DMS153 treated with DMSO at 0.1 percent for 48 hours (cell line): ENCODE data around the gene IGFL4.

ENCODE experiments used
- DNase-seq: peaks from one replicate; lab custom pipeline; 2025; ENCODE audit not compliant: unreplicated experiment; lab: John Stamatoyannopoulos, UW

IGFL4 gene

DNA sequence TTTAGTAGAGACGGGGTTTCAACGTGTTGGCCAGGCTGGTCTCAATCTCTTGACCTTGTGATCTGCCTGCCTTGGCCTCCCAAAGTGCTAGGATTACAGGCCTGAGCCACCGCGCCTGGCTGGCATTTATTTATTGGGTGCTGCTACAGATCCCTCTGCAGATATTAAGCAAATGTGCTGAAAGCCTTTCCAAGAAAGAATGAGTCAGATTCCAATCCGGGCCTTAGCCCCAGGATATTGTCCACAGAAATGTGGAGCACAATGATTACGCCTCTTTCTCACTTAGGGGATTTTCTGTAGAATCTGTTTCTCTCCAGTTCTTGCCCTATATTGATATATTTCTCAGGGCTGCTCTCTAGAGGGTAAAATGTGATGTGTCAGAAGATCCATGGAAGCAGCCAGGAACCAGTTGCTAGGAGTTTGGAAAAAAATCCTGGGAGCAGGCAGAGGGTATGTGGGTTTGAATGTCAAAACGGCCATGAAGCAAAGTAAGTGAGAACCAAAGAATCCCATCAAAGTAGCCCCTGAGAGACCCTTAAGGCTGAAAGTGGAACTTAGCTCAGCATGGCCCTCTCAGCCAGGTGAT lies 24.8 kb upstream of the IGFL4 start:
- DNase-seq: no peak

DNA sequence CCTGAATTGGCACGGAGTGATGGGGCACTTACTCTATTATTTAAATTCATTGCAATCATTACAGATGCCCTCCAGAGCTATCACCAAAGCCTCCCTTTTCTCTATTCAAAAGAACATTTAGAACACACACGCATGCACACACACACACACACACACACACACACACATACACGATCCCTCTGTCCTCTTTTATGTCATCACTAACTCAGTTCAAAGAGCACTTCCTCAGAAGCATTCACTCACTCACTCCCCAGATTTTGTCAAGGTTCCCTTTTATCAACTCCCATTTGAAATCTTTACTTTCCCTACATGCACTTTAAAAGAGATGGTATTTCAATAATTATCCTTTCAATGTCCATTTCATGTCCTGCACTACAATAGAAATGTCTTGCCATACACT lies 22.4 kb upstream of the IGFL4 start:
- no peak for DNase-seq

DNA sequence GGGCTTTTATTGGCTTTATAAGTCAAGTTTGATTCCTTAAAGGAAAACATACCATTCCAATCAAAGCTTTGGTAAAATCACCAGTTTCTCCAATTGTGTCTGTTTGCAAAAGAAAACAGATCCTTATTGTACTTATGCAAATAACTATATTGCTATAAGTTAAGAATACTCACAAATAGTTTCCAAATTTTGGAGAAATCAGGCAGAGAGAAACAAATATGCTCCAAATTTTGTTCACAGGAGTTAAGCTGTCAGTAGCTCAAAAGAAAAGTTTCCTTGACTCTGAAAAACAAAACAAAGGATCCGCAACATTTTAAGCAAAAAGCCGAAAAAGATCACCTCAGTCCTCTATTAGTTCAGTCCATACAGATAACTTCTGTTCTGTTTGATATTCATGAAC lies 19.2 kb upstream of the IGFL4 start:
- no peak for DNase-seq

DNA sequence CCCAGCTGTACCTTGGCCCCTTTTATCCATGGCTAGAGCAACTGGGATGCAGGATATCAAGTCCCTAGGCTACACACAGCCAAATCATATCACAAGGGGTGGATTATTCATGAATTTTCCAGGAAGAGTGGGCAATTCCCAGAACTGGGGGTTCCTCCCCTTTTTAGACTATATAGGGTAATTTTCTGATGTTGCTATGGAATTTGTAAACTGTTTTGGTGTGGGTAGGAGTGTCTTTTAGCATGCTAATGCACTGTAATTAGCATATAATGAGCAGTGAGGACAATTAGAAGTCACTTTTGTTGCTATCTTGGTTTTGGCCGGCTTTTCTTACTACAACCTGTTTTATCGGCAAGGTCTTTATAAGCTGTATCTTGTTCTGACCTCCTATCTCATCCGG lies 18.0 kb upstream of the IGFL4 start:
- DNase-seq: no peak

DNA sequence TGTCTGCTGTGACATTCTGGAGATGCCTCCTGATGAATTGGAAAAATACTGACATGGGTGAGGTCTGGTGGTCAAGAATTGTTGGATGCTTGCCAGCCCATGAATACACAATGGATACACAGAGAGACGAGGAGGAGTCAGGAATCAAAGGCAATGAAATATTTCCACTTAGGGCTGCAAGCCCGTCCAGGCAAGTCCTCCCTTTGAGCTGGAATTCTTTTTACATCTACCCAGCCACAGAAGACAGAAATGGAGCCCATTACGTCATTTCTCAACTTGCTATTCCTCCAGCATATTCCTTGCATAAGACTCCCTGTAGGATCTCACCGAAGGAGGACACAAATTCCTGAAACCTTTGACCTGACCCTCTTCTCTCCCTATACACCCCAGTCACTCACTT lies 15.7 kb upstream of the IGFL4 start:
- DNase-seq: no peak

DNA sequence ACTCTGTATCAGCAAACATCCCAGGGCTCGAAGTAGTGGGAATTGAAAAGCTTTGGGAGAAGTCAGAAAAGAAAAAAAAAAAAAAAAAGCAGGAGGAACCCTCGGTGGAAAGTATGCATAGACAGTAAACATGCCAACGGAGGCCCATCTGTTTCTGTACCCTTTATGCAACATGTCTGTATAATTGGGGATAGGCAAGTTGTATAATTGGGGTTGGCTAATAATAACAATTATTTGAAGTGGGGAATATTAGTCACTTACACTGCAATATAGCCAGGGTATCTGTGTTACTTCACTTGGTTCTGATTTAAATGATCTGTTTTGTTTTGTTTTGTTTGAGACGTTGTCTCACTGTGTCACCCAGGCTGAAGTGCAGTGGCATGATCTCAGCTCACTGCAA lies 12.1 kb upstream of the IGFL4 start:
- DNase-seq: no peak

DNA sequence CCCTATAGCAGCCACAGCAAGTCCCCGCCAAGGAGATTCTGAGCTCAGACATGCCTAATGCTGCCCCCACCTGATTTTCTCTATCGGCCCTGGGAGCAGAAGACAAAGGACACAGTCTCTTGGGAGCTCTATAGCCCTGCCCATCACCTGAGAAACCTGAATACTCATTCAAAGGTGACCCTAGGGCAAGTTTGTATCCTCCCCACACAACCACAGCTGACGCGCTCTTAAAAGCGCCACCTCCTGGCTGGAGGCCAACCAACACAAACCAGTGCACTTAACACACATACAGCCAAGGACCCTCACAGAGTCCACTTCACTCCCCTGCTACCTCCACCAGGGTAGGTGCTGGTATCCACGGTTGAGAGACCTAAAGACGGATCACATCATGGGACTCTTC lies 8.8 kb upstream of the IGFL4 start:
- peak; percentile 8 for DNase-seq

DNA sequence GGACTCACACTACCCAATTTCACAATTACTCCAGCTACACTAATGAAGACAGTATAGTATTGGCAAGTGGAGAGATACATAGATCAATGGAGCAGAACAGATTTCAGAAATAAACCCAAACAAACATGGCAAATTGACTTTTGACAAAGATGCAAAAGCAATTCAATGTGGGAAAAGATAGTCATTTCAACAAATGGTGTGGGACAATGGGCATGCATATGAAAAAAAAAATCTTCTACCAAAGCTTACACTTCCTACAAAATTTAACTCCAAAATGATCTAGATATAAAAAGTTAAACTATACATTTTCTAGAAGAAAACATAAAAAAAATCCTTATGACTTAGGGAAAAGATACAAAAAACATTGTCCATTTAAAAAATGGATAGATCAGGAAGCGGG lies 2.7 kb upstream of the IGFL4 start:
- no peak for DNase-seq

DNA sequence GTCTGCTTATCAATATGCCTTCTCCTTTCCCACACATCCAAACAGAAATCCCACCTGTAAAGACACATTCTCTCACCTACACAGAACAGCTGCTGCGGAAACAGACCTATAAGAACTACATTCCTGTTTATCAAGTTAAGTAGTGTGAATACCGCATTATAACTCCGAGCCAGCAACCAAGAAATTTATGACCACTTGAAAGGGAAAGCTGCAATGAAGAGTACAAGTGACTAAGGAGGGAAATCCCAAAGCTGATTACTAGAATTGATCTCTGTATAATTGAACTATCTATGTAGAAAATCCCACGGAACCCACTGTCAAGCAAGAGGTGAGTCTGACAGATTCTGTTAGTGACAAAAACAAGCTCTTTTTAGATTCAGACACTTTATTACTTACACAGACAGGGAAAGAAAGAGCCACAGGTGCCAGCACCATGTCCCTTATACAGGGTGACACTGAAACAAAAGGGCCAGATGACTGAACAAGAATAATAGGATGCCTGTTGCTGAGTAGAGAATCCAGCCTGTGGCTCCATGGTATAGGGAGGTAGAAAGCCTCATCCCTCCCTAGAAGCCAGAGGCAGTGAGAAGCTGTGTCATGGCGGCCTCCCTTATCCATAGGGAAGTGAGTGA lies 1.6 kb upstream of the IGFL4 start:
- no peak for DNase-seq

DNA sequence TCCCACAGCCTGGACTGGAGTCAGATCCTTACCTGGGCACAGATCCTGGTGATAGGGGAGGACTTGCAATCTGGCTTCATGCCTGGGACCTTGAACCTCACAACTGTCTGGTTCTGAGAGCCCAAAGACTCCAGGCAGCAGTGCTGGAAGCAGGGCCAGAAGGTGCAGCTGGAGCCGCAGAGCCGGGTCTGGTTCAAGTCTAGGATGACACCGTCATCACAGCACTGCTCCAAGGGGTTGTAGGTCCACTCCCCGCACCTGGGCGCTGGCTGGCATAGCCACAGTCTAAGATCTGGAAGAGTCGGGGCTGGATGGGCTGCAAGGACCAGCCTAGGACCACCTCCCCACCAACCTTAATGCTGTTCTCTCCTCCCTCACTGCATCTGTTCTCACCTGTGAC lies 677 bp downstream of the IGFL4 start:
- no peak for DNase-seq

DNA sequence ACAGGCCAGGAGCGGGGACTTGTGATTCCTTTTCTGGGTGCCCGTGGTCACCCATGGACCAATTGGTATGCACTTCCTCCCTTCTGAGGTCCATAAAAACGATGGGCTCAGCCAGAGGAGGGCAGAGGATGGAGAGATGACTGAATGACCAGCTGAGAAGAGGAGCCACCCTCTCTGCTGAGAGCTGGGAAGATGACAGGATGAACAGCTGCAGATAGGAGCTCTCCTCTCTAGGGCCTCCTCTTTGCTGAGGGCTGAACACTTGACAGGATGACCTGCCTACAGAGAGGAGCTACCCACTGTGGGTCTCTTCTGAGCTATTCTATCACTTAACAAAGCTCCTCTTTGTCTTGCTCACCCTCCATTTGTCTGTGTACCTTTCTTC lies 4.1 kb downstream of the IGFL4 start:
- DNase-seq: no peak

DNA sequence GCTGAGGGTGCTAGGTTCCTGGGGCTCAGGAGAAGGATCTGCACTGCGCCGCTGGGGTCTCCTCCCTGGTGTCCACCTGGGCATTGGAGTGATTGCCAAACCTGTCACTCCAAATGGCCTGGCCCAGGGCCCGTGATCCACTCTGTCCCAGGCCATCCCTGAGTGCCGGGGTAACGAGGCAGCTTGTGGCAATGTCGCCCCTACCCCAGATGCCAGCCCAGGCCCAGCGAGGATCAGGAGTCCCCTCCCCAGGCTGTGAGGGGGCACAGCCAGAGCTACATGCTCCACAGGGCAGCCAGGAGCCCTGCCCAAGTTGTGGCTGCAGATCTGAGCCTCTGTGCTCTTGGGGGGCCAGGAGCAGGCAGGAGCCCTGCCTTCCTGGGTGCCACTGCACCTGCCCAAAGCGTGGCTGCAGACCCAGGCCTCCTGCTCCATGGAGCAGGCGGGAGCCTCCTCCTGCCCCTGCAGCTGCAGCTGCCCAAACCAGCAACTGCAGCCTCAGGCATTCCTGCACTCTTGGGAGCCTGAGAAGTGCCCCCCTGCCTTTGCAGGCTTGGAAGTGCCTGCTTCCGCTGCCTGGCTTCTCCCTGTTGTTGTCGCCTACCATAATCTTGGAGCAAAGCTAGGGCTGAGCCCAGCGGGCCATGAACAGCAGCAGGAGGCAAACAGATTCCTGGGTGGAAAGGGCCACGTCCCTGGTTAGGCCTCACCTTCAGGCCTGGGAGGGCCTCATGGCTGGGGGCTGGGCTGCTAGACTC lies 4.6 kb downstream of the IGFL4 start:
- no peak for DNase-seq

DNA sequence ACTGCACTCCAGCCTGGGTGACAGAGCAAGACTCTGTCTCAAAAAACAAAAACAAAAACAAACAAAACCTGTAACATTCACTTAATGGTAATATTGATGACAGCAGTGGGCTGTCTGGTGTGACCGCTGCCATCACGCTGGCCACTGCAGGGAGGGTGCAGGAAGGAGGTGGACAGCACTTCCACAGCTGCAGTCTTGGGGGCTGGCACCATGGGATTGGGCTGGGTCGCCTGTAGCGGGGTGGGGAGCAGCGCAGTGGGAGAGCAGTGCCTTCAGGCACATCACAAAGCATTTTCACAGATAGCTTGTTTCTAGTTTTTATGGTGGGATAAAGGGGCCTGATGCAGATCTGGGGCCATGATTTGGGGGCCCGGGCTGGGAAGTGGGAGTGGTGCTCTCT lies 5.3 kb downstream of the IGFL4 start:
- no peak for DNase-seq

DNA sequence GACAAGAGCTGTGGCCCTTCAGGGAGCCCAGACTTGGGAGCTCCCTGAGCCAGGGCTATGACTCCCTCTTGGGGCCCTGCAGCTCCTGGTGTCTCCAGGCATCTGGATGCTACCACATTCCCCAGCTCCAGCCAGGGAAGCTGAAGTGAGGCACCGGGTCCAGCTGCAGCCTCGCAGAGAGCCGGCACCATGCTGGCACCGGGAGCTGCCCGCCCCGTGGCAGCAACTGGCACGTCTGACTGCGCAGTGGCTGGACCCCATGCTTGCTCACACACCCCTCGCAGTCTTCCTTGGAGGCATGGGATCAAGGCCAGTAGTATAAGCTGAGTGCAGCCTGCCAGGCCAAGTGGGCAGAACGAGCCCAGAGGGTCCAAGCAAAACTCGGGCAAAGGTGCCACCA lies 7.4 kb downstream of the IGFL4 start:
- no peak for DNase-seq

DNA sequence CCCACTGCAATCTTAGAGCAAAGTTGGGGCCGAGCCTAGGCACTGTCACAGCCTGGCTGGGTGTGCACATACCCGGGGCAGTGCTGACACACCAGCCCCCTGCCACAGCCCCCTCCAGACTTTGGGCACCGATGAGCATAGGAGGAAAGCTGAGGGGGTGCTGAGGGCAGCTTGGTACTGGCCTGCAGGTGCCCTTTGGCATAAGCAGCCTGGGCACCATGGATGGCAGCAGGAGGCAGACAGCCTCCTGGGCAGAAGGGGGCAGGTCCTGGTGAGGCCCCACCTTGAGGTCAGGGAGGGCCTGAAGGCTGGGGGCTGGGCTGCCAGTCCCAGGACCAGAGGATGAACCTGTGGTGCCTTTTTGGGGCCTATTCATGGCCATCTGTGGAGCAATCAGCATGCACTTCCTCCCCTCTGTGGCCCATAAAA lies 8.2 kb downstream of the IGFL4 start:
- no peak for DNase-seq

DNA sequence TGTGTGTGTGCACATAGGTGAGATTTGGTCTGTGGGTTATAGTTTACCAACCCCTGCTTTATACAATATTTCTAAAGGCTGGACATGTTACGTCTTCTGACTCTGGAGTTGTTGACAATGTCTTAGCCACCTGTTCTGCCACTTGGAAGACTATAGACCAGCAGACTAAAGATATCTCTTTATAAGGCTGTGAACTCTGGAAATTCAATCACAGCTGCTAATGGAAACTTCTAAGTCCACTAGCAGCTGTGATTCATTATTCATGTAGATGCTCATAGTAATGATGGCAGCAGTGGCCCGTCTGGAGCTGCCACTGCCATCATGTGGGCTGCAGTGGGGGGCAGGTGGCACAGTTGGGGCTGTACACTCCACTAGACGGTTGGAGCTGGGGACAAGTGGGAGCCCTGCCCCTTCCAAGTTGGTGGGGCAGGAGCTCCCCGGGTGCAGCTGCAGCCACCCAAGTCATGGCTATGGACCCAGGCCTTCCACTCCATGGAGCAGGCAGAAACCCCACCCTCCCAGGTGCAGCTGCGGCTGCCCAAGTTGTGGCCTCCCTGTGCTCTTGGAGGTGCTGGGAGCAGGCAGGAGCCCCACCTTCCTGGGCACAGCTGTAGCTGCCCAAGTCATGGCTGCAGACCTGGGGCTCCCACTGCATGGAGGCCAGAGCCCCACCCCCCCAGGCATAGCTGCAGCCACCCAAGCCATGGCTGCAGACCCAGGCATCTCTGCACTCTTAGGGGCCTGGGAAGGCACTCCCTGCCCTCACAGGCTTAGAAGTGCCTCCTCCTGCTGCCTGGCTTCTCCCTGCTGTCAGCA lies 8.8 kb downstream of the IGFL4 start:
- no peak for DNase-seq

DNA sequence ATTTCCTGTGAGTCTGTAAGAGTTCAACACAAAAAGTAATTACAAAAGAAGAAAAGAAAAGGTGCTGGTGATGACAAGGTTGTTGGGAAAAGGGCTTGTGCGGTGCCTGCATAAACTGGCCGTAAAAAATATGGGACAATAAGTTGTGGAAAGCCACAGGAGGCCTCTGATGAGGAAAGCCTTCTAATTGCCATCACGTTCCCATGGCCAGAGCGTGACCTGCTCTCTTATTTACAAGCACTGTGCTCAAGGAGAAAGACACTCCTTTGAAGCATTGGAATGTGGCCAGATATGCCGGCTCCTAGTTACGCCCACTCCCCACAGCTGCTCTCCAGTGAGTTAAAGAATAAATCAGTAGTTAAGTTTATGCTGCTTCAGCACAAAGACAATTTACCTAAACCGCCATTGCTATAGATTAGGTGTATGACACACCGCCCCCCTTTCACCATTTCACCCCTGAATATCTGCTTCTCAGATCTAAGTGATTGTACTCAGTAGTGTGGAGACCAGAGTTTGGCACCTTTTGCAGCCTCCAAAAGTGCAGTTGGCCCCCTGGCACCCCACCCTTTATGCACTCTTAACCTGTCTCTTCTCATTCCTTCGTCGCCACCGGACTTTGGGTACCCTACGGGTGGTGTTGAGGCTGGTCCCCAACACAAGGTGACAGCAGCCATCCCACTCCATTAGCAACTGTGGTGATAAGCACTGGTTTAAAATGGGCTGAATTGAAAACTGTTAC lies 9.8 kb downstream of the IGFL4 start:
- no peak for DNase-seq

DNA sequence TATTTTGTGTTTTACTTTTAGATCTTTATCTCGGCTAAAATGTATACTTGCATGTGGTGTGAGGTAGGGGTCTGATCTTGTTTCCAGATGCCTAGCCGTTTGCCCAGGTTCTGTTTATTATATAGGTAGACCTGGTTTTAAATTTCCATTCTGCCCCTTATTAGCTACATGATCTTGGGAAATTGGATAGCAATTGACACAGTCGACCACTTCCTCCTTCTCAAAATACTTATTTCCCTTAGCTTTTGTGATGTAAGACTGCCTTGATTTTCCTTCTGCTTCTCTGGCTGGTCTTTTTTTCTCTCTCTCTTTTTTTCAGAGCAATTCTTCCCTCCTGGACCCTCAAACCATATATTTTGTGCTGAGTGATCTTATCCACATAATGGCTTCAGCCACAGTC lies 15.0 kb downstream of the IGFL4 start:
- DNase-seq: no peak

DNA sequence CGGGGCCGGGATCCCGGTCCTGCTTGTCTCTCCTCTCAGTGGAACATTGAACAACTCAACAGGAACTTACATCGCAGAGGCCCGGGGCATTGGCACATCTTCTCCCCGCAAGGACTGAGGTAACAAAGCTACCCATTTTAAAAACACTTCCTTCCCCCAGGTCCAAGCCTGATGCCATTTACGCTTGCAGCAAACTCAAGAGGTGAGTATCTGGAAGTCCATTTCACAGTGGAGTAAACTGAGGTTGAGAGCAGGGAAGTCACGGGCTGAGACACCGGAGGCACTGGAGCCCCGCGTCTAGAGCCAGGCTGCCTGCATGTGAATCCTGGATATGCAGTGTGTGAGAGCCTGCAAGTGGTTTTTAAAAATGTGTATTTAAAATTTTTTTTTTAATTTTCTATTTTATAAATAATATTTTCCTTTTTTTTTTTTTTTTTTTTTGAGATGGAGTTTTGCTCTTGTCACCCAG lies 17.5 kb downstream of the IGFL4 start:
- no peak for DNase-seq

DNA sequence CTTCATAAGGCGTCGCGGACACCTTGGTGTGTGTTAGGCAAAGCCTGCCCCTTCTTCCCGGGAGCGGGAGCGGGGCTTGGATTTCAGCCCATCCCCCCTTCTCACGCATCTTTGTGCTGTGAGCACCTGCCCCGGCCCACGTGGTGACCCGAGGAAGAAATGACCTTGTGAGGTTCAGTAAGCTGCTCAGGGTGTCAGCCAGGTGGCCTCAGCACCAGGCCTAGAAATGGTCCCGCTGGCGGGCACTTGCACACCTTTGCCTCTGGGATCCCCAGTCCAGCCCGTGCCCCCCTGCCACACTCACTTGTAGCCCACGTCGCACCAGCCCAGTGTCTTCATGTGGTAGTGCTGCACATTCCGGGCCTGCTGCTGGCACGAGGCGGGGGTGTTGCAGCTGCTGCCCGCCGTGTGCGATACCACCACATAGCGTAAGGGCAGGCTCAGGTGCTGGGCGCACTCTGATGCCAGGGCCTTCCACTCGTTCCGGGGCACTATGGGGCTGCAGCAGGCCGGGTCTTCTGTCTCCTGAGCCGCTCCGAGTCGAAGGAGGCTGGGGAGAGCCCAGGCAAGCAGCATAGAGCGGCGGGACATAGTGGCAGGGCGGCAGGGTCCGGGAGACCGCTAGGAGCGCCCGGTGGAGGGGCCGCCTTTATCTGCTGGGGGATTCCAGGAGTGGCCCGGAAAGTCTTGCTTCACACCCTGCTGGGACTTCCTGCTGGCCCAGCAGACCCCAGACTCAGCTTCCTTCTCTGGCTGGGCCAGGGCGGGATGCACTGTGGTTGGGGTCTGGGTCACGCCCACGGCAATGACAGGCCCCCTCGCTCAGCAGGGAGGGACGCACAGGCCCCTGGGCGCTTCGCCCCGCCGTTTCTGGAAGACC lies 18.1 kb downstream of the IGFL4 start, which contains the start of gene PGLYRP1:
PGLYRP1 (minus strand) TSS at position 623 of the 880 bp plus-strand sequence; CDS start at position 591, 32 bp downstream.
- no peak for DNase-seq
